ENCODE data around the gene DDX1.

The DDX1 gene

DNA sequence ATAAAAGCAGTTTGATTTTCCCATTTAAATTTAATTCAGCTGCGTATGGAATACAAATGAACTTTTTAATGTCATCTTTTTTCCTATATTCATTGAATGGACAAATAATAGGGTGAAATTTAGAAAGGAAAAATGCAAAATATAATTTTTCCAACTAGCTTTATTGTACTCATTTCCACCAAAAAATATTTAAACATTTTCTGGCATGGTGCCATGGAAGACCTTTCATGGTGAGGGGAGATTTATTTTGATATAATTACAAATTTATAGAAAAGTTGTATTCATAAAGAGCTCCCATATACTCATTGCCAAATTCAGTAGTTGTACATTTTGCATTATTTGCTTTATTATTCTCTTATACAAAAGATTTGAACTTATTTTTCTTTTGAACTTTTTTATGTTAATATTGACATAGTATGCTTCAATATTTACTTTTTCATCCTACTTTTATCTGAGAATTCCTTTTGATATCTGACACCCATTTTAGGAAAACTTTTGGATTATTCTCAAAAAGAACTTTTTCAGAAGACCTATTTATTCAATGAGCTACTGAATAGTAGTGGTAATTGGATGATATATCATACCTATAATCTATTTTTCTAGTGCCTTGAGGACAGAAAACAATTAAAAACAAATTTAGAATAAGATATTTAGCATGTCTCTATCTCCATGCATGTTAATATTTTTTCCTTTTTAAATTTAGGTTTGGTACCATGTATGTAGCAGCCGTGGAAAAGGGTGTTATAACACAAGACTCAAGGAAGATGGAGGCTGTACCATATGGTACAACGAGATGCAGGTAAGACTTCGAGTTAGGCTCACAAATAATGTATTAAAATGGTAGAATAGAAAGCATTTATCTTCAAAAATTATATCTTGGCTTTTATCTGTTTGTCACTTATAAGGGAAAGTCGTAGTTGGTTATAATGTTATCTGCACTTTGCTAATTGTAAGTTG is 37.5 kb downstream of the DDX1 start:
- TF ChIP-seq, protein P1, sequence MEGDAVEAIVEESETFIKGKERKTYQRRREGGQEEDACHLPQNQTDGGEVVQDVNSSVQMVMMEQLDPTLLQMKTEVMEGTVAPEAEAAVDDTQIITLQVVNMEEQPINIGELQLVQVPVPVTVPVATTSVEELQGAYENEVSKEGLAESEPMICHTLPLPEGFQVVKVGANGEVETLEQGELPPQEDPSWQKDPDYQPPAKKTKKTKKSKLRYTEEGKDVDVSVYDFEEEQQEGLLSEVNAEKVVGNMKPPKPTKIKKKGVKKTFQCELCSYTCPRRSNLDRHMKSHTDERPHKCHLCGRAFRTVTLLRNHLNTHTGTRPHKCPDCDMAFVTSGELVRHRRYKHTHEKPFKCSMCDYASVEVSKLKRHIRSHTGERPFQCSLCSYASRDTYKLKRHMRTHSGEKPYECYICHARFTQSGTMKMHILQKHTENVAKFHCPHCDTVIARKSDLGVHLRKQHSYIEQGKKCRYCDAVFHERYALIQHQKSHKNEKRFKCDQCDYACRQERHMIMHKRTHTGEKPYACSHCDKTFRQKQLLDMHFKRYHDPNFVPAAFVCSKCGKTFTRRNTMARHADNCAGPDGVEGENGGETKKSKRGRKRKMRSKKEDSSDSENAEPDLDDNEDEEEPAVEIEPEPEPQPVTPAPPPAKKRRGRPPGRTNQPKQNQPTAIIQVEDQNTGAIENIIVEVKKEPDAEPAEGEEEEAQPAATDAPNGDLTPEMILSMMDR (IDR thresholded peaks at IDR 0.05; ENCODE audit: extremely low read depth, missing control alignments): no peak
- no peak for DNase-seq (ENCODE audit: low spot score)

DNA sequence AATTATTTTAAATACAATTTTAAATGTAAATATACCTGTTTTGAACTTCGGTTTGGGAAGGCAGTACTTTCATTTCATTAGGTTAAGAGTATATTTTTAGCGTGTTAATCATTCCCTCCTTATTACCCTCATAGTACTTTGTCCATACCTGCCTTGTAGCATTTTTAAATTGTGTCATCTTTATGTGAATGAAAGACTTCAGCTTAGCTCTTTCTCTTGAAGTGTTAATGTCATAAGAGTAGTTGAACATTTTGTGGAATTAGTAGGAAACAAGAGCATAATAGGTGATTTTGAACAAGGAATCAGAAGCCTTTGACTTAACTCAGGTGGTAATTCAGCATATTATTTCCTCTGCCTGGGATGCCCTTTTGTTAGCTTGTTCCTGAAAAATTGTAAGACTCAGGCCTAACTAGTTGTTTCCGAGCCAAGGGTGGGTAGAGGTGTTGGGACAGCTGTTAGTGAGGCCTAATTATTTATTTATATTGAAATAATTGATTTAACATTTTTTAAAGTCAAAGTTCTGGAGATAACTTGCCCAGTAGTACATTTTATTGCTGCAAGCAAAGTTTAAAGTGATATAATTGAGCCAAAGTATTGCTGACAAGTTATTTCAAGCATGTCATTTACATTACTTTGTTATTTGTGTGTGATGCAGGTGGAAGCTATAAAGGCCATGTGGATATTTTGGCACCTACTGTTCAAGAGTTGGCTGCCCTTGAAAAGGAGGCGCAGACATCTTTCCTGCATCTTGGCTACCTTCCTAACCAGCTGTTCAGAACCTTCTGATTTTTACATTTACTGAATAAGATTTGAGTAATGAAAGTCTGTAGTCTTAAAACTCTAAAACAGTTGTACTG is 38.7 kb downstream of the DDX1 start:
- no peak for DNase-seq (ENCODE audit: low spot score)
- TF ChIP-seq, protein P1 (IDR thresholded peaks at IDR 0.05; ENCODE audit: extremely low read depth, missing control alignments): no peak

GRCh38 chr2:15630978-15631719 is 39.5 kb downstream of the DDX1 start:
- no peak for DNase-seq (ENCODE audit: low spot score)
- TF ChIP-seq, protein P1 (IDR thresholded peaks at IDR 0.05; ENCODE audit: extremely low read depth, missing control alignments): no peak

DNA sequence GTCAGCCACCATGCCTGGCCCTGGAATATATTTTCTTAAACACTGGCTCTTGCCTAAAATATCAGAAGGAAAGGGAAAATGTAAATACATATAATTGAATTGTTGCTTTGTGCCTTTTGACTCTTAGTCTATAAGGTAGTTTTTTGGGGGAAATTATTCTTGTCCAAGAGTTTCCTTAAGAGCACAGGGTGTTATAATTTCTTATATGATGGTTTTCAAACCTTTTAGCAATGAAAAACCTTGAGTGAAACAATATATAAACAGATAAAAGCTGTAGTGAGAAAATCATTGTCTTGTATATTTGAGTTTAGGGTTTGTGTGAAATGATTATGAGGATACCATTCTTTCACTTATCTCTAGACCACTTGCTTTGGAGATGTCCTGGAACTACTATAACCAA is 40.2 kb downstream of the DDX1 start:
- TF ChIP-seq, protein P1 (IDR thresholded peaks at IDR 0.05; ENCODE audit: extremely low read depth, missing control alignments): no peak
- DNase-seq (ENCODE audit: low spot score): no peak

DNA sequence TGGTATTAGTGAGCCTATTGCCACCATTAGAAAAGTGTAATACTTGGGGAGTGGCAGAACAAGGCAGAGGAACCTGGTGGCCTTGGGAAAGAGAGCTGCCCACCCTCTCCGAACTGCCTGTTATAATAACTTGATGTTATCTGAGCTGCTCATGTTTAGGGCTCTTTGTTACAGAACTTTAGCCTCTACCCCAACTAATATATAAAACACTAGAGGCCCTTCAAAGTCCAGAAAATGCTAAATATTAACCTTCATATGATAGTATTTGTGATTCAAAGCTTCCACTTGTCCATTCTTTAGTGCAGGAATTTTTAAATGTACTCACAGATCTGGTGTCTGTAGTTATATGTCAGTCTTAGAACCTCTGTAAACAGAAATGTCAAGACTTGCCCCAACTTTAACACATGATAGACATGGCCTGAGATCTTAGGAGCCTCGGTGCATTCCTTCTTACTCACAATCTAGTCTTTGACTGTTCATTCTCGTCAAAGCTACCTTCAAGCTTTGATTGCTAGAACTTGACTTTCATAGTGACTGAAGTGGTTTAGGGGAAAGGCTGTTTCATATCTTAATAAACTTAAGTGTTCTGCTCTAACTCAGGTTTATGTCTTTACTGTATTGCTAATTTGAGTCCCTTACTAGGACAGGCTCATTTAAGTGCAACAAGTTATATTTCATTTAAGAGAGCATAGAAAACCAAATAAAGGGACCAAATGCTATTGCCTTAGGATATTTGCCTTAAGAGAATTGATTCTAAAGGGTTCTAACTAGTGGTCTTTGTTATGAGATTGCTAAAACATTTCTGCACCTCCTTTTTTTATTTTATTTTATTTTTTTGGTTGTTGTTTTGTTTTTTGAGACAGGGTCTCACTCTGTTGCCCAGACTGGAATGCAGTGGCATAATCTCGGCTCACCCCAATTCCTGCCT is 41.6 kb downstream of the DDX1 start:
- DNase-seq (ENCODE audit: low spot score): no peak
- TF ChIP-seq, protein P1 (IDR thresholded peaks at IDR 0.05; ENCODE audit: extremely low read depth, missing control alignments): no peak

GRCh38 chr2:15633971-15634346 is 42.3 kb downstream of the DDX1 start:
- no peak for DNase-seq (ENCODE audit: low spot score)
- TF ChIP-seq, protein P1 (IDR thresholded peaks at IDR 0.05; ENCODE audit: extremely low read depth, missing control alignments): no peak
